ENCODE measurements around the gene STX17.
A peak's percentile ranks its signal among the peaks of the same experiment; 100 is the strongest.

Gene STX17

DNA sequence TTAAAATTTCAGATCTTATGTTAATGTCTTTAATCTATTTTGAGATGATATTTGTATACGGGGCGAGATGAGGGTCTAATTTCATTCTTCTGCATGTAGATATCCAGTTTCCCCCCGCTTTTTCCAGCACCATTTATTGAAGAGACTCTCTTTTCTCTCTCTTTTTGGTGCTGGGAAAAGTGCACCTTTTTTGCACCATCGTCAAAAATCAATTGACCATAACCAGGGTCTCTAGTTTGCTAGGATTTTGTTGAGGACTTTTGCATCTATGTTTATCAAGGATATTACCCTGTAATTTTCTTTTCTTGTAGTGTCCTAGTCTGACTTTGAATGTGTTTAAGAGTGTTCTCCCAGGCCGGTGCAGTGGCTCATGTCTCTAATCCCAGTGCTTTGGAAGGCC, 93.3 kb downstream of the STX17 start:
- no peak overlapping the region for H3K4me3 ChIP-seq (ENCODE audit: low read length)
- TF ChIP-seq, protein P1, sequence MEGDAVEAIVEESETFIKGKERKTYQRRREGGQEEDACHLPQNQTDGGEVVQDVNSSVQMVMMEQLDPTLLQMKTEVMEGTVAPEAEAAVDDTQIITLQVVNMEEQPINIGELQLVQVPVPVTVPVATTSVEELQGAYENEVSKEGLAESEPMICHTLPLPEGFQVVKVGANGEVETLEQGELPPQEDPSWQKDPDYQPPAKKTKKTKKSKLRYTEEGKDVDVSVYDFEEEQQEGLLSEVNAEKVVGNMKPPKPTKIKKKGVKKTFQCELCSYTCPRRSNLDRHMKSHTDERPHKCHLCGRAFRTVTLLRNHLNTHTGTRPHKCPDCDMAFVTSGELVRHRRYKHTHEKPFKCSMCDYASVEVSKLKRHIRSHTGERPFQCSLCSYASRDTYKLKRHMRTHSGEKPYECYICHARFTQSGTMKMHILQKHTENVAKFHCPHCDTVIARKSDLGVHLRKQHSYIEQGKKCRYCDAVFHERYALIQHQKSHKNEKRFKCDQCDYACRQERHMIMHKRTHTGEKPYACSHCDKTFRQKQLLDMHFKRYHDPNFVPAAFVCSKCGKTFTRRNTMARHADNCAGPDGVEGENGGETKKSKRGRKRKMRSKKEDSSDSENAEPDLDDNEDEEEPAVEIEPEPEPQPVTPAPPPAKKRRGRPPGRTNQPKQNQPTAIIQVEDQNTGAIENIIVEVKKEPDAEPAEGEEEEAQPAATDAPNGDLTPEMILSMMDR (conservative IDR thresholded peaks at IDR 0.05; ENCODE audit: low read depth, low read length) = no peak
- no peak for DNase-seq (ENCODE audit: low read depth)

DNA sequence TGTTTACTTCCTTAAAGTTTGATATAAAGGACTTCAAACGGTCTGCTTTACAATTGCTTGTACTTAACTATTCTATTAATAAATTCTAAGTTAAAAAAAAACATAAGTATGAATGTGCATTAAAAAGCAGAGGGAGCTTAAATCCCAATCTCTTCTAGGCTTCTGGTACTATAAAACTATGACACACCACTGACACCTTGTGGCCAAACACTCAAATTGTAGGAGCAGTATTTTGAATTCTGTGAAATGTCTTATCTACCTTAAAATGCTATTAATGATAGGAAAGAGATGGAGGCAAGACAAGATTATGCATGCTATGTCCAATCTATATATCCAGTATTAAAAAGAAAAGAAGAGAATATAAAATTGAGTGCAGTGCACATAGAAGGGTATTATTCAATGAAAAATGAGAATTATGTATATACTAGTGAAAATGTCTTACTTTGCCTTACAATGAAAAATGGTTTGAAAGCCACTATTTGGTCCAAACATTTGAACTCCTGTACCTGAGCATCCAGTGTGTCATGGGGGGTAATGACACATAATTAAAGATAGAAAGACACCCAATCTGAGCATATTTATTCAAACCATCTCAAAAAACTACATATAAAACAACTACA, 104.7 kb downstream of the STX17 start:
- peak; percentile 23 for DNase-seq (ENCODE audit: low read depth)
- TF ChIP-seq, protein P1 (conservative IDR thresholded peaks at IDR 0.05; ENCODE audit: low read depth, low read length) = peak; percentile 63
- H3K4me3 ChIP-seq (ENCODE audit: low read length) = no peak overlapping the region

DNA sequence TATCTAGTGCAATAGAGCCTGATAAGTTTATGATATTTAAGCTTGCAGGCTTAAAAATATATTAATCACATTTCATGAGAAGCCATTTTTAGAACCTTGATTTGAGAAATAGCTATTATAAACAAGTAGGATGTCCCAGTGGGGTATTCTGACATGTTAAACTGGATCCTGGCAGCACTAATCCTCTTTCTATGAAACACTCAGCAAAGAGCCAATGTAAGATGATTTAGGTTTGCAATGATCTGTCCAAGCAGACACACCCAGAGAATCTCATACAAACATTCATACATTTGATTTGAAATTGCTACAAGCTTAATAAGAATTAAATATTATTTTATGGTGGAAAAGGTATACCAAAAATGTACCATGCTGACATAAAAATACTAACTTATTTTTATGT, 105.8 kb downstream of the STX17 start:
- H3K4me3 ChIP-seq (ENCODE audit: low read length) = no peak overlapping the region
- no peak for DNase-seq (ENCODE audit: low read depth)
- TF ChIP-seq, protein P1 (conservative IDR thresholded peaks at IDR 0.05; ENCODE audit: low read depth, low read length) = no peak

DNA sequence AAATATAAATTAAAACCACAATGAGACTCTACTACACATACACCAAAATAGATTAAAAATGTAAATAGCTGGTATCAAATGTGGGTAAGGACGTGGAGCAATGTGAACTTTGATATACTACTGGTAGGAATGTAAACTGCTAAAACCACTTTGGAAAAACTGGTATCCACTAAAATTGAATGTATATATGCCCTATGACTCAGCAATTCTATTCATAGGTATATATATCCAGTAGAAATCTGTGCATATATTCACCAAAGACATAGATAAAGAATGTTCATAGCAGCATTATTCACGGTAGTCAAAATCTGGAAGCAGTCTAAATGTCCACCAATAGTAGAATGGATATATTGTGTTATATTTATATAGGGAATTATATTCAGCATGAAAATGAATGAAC, 107.1 kb downstream of the STX17 start:
- DNase-seq (ENCODE audit: low read depth) = no peak
- TF ChIP-seq, protein P1 (conservative IDR thresholded peaks at IDR 0.05; ENCODE audit: low read depth, low read length) = no peak
- H3K4me3 ChIP-seq (ENCODE audit: low read length) = no peak overlapping the region

DNA sequence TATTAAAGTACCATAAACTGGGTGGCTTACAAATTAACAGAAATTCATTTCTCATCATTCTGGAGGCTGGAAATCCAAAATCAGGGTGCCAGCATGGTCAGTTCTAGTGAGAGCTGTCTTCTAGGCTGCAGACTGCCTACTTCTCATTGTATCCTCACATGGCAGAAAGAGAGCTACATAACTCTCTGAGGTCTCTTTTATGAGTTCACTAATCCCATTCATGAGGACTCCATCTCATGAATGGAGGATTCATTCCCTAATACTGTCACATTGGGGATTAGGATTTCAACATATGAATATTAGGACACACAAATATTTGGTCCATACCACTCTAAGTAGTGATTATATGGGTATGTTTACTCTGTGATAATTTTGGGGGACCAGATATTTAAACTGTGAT, 108.4 kb downstream of the STX17 start:
- H3K4me3 ChIP-seq (ENCODE audit: low read length) = no peak overlapping the region
- TF ChIP-seq, protein P1 (conservative IDR thresholded peaks at IDR 0.05; ENCODE audit: low read depth, low read length) = no peak
- DNase-seq (ENCODE audit: low read depth) = peak; percentile 17

DNA sequence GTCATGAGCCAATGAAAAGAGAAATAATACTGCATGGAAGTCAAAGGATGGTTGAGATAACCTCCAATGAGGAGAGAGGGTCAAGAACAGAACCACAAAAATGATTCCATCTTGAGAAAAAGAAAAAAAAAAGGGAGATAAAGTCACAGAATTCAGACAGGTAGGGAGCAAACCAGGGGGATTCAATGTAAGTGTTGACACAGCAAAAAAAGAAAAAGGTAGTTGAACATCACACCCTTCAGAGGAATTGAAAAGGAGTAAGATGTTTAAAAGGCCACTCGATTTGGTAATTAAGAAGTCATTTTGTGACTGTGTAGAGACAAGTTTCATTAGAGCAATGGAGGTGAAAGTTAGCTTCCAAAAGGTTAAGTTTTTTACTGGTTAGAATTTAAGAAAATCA, 113.1 kb downstream of the STX17 start:
- no peak for DNase-seq (ENCODE audit: low read depth)
- no peak overlapping the region for H3K4me3 ChIP-seq (ENCODE audit: low read length)
- TF ChIP-seq, protein P1 (conservative IDR thresholded peaks at IDR 0.05; ENCODE audit: low read depth, low read length) = no peak

All from retinal pigment epithelial cell (primary cell).